Measurements from ENCODE around the gene TASL.

TASL gene

GRCh38 chrX:30533835-30534234, 43.7 kb downstream of the TASL start:
- Mint-ChIP-seq H3K9me3 (peaks cover 7% of the 10 kb centered on the region), H3K27me3 (ENCODE audit: low read depth) (no peaks in the 10 kb centered on the region), H3K4me1 (no peaks in the 10 kb centered on the region), H3K4me3 (no peak overlapping the region), H3K27ac (no peak overlapping the region), H3K36me3 (ENCODE audit: low read depth) (no peaks in the 10 kb centered on the region)
- no peak for TF ChIP-seq CTCF (IDR thresholded peaks at IDR 0.05; ENCODE audit: unreplicated experiment in 3 of 3)

GRCh38 chrX:30533266-30533665, 44.3 kb downstream of the TASL start:
- Mint-ChIP-seq H3K36me3 (ENCODE audit: low read depth) (no peaks in the 10 kb centered on the region), H3K9me3 (peaks cover 7% of the 10 kb centered on the region), H3K4me3 (no peak overlapping the region), H3K27me3 (ENCODE audit: low read depth) (no peaks in the 10 kb centered on the region), H3K4me1 (no peaks in the 10 kb centered on the region), H3K27ac (no peak overlapping the region)
- no peak for TF ChIP-seq CTCF (IDR thresholded peaks at IDR 0.05; ENCODE audit: unreplicated experiment in 3 of 3)

DNA sequence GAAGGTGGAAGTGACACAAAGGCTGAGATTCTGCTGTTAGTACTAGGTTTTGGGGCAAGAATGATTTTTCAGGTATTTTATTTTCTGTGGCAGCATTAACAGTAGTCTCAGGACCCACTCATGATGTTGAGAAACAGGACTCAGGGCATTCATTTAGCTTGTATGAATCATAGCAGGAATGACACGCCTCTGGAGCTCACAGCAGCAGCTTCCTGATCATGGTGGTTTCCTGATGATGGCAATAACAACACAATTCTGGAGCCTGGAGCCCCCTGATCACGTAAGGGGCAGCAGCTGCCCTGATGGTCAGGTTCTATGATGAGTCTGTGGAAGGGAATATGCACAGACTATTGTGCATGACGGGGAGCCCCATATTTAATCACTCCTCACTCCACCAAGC, 47.0 kb downstream of the TASL start:
- Mint-ChIP-seq H3K27ac (no peak overlapping the region), H3K27me3 (ENCODE audit: low read depth) (no peaks in the 10 kb centered on the region), H3K4me3 (no peak overlapping the region), H3K36me3 (ENCODE audit: low read depth) (no peaks in the 10 kb centered on the region), H3K9me3 (no peaks in the 10 kb centered on the region), H3K4me1 (no peaks in the 10 kb centered on the region)
- TF ChIP-seq CTCF (IDR thresholded peaks at IDR 0.05; ENCODE audit: unreplicated experiment in 3 of 3), result no peak

DNA sequence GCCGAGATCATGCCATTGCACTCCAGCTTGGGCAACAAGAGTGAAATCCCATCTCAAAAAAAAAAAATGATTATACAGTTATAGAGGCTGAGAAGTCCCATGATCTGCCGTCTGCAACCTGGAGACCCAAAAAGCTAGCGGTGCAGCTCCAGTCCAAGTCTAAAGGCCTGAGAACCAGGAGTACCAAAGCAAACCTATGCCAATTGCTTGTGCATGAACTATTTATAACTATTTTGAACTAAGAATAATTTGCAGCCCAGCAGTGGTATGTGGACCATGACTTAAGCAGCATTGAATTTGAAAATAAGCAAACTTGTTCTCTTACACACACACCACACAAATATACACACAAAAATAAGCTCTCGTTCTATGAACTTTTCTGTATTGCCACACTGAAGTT, 51.8 kb downstream of the TASL start:
- Mint-ChIP-seq H3K36me3 (ENCODE audit: low read depth) (no peaks in the 10 kb centered on the region), H3K4me3 (no peak overlapping the region), H3K27me3 (ENCODE audit: low read depth) (no peaks in the 10 kb centered on the region), H3K9me3 (no peaks in the 10 kb centered on the region), H3K4me1 (peaks cover 20% of the 10 kb centered on the region), H3K27ac (no peak overlapping the region)
- no peak for TF ChIP-seq CTCF (IDR thresholded peaks at IDR 0.05; ENCODE audit: unreplicated experiment in 3 of 3)

- Mint-ChIP-seq H3K27ac (peak overlapping the region; percentile 17 to 63 (median 22)), H3K4me3 (no peak overlapping the region), H3K9me3 (no peaks in the 10 kb centered on the region), H3K4me1 (peaks cover 29% of the 10 kb centered on the region), H3K36me3 (ENCODE audit: low read depth) (no peaks in the 10 kb centered on the region), H3K27me3 (ENCODE audit: low read depth) (no peaks in the 10 kb centered on the region)
- TF ChIP-seq CTCF (IDR thresholded peaks at IDR 0.05; ENCODE audit: unreplicated experiment in 3 of 3), result no peak
Observed at GRCh38 chrX:30521440-30522182, 56.0 kb downstream of the TASL start.

- Mint-ChIP-seq H3K9me3 (no peaks in the 10 kb centered on the region), H3K4me3 (no peak overlapping the region), H3K27ac (no peak overlapping the region), H3K36me3 (ENCODE audit: low read depth) (no peaks in the 10 kb centered on the region), H3K4me1 (no peaks in the 10 kb centered on the region), H3K27me3 (ENCODE audit: low read depth) (no peaks in the 10 kb centered on the region)
- peak; percentile 39 to 55 (median 41) for TF ChIP-seq CTCF (IDR thresholded peaks at IDR 0.05; ENCODE audit: unreplicated experiment in 3 of 3)
Observed at GRCh38 chrX:30513284-30513683, 64.3 kb downstream of the TASL start.
